Duodenal mucosa (tissue), 2 donors: ENCODE results near the gene PLB1.

Source experiments
- H3K27ac ChIP-seq: one replicate; pipeline ENCODE4 v1.7.0; 2013; ENCODE audit warnings: low read depth, low read length
- H3K27me3 ChIP-seq, 2 donors: one replicate each; pipeline ENCODE4 v1.7.0; 2013; ENCODE audit warnings: low read length in 2 of 2, control low read depth in 1 of 2; ENCODE audit not compliant: insufficient read depth in 2 of 2, control insufficient read depth in 1 of 2
- H3K36me3 ChIP-seq, 2 donors: one replicate each; pipeline ENCODE4 v1.7.0; 2013; ENCODE audit warnings: low read length in 2 of 2, control low read depth in 1 of 2; ENCODE audit not compliant: insufficient read depth in 2 of 2, control insufficient read depth in 1 of 2
- H3K4me1 ChIP-seq, 2 donors: one replicate each; pipeline ENCODE4 v1.7.0; 2013; ENCODE audit warnings: low read length in 2 of 2, control low read depth in 1 of 2; ENCODE audit not compliant: insufficient read depth in 2 of 2, control insufficient read depth in 1 of 2
- H3K4me3 ChIP-seq, 2 donors: one replicate each; pipeline ENCODE4 v1.7.0; 2013; ENCODE audit warnings: low read length in 2 of 2, low read depth in 1 of 2
- H3K9ac ChIP-seq, 2 donors: one replicate each; pipeline ENCODE4 v1.7.0; 2013; ENCODE audit warnings: low read length in 2 of 2, low read depth in 1 of 2
- H3K9me3 ChIP-seq, 2 donors: one replicate each; pipeline ENCODE4 v1.7.0; 2013; ENCODE audit warnings: low read length in 2 of 2, control low read depth in 1 of 2; ENCODE audit not compliant: control insufficient read depth in 1 of 2

Gene PLB1

GRCh38 chr2:28556303-28556702, 60.4 kb downstream of the PLB1 start:
- no peak overlapping the region for H3K27ac ChIP-seq
- no peaks in the 10 kb centered on the region for H3K9me3 ChIP-seq
- peaks cover 0 to 6% of the 10 kb centered on the region in 2 donors for H3K4me1 ChIP-seq
- H3K27me3 ChIP-seq = no peaks in the 10 kb centered on the region
- H3K9ac ChIP-seq = no peak overlapping the region
- no peaks in the 10 kb centered on the region for H3K36me3 ChIP-seq
- H3K4me3 ChIP-seq = no peak overlapping the region

DNA sequence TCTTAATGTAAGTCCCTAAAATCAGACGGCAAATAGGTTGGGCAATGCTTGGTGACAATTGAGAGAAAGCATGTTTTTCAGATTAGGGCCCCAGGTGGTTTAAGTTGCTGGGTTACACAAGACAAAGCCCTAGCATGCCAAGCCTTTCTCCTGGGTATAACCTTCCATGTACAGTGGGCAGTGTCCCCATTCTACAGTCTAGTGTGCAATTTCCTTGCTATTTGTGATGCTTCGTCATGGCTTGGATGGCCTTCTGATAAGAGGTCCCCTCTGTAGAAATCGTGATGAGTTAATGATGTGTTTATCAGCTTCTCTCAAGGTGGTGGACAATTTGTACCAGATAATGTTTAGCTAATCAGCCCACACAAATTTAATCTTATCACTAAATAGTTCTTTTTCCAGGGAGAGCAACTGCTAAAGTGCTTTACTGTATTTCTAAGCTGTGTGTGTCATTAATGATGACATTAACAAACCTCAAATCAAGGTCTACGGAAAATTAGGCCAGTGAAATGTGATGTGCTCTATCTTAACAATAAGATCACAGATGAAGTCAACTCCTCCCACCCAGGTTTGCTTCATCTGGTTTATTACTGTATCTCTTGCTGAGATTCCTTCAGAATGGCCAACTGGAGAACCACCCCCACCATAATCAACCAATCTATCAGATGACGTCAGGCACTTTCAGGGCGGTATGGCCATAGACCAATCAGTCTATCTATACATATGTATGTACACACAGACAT, 61.7 kb downstream of the PLB1 start:
- no peaks in the 10 kb centered on the region for H3K36me3 ChIP-seq
- H3K4me1 ChIP-seq = no peaks in the 10 kb centered on the region
- H3K27me3 ChIP-seq = no peaks in the 10 kb centered on the region
- no peak overlapping the region for H3K9ac ChIP-seq
- no peak overlapping the region for H3K27ac ChIP-seq
- no peaks in the 10 kb centered on the region for H3K9me3 ChIP-seq
- no peak overlapping the region for H3K4me3 ChIP-seq

DNA sequence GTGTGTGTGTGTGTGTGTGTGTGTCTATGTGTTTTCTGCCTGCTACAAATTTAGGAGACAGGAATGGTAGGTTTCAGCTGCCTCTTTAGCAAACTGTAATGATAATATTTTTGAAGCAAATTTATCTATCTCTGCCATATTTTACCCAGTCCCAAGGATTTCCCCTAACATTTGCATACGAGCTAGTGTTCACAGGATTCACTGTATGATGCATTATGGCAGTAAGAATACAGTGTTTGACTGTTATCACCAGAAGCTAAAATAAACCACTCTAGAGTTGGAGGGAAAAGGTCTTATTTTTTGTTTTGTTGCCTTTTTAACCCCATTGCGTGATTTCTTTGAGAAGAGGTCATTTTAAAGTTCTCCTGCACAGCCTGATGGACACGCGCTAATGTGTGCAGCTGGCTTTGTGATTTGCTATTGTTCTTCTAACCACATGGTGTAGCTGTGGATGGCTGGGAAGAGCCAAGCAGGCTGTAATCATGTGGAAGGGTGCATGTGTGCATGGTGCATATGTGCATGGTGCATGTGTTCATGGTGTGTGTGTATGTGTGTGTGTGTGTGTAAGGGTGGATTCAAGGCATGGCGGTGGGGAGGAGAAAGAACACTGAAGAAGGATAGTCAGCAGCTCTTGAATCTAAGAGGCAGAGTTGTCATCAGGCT, 62.4 kb downstream of the PLB1 start:
- H3K9ac ChIP-seq = no peak overlapping the region
- no peak overlapping the region for H3K27ac ChIP-seq
- H3K36me3 ChIP-seq = no peaks in the 10 kb centered on the region
- no peaks in the 10 kb centered on the region for H3K4me1 ChIP-seq
- H3K9me3 ChIP-seq = no peaks in the 10 kb centered on the region
- H3K27me3 ChIP-seq = no peaks in the 10 kb centered on the region
- no peak overlapping the region for H3K4me3 ChIP-seq

DNA sequence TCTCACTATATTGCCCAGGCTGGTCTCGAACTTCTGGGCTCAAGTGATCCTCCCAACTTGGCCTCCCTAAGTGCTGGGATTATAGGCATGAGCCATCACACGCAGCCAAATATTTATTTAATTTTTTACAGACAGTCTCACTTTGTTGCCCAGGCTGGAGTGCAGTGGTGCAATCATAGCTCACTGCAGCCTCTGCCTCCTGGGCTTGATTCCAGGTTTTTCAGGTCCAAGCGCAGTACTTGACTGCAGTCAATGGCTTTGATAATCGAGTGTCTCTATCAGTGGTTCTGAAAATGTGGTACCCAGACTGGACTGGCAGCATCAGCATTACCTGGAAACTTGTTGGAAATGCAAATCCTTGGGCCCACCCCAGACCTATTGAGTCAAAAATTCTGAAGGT, 63.1 kb downstream of the PLB1 start:
- Histone ChIP-seq H3K9me3 (no peaks in the 10 kb centered on the region), H3K27ac (no peak overlapping the region), H3K27me3 (no peaks in the 10 kb centered on the region), H3K36me3 (no peaks in the 10 kb centered on the region), H3K4me1 (no peaks in the 10 kb centered on the region), H3K4me3 (no peak overlapping the region), H3K9ac (no peak overlapping the region)

- Histone ChIP-seq H3K4me1 (peaks cover 5 to 6% of the 10 kb centered on the region in 2 donors), H3K27ac (no peak overlapping the region), H3K4me3 (no peak overlapping the region), H3K9me3 (no peaks in the 10 kb centered on the region), H3K36me3 (no peaks in the 10 kb centered on the region), H3K9ac (no peak overlapping the region), H3K27me3 (no peaks in the 10 kb centered on the region)
Observed at GRCh38 chr2:28563869-28564268, 68.0 kb downstream of the PLB1 start.

DNA sequence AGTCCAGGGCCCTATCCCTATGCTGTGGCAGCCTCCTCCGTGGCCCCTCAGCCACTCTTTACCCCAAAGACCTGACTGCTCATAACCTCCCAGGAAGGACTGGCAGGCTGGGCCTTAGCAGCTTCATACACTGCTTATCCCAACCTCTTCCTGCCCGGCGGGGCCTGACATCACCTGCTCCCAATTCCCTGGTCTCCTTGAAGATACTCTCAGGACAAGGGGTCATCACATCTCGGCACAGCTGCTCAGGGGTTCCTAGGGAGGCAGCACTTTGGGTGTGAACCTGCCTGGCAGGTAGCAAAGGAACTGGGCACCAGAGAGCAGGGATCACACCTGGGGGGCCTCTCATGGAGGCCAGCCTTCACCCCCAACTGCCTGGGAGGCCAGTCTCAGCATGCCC, 68.5 kb downstream of the PLB1 start:
- Histone ChIP-seq H3K9me3 (no peaks in the 10 kb centered on the region), H3K36me3 (no peaks in the 10 kb centered on the region), H3K4me1 (peaks cover 5 to 6% of the 10 kb centered on the region in 2 donors)

DNA sequence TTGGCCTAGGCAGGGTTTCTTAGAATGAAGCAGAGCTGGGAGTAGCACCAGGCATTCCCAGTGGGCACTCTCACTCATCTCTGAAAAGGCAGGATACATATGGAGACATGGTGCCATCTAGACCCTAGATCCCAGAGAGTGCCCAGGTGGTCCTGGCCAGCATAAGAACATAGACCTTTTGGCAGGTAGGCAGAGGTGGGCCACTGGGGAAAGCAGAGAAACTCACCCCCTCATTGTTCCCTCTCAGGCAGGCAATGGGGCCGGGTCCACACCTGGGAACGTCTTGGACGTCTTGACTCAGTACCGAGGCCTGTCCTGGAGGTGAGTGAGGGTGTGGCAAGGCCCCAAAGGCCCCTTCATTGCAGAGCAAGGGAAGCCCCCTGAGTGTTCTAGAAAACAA, 69.2 kb downstream of the PLB1 start:
- Histone ChIP-seq H3K36me3 (no peaks in the 10 kb centered on the region), H3K27me3 (no peaks in the 10 kb centered on the region), H3K27ac (no peak overlapping the region), H3K9ac (no peak overlapping the region), H3K4me3 (no peak overlapping the region), H3K9me3 (no peaks in the 10 kb centered on the region), H3K4me1 (peaks cover 5 to 6% of the 10 kb centered on the region in 2 donors)

More for the DNA sequence above, 68.5 kb downstream of the PLB1 start:
- Histone ChIP-seq H3K4me3 (no peak overlapping the region), H3K9ac (no peak overlapping the region), H3K27ac (no peak overlapping the region), H3K27me3 (no peaks in the 10 kb centered on the region)

DNA sequence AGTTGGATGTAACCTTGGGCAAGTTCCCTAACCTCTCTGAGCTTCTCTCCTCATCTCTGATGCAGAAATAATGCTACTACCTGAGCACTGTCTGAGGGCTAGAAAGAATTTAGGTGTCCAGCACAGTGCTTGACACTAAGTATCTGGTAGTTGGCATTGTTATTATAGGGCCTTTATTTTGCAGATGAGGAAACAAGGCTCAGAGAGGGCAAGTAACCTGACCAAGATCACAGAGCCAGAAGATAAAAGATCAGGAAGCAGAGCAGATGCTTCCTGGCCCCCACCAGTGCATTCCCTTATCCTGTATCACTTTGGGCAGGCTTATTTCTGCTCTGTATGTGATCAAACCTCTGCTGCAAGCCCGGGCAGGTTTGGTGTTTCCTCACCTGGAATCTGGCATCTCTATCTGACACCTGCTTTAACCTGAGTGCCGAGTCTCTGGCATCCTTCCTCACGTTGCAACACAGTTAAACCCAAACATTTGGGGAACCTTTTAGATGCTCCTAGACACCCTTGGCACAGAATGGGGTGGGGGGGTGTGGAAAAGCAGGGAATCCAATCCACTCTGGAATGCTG, 69.9 kb downstream of the PLB1 start:
- no peaks in the 10 kb centered on the region for H3K27me3 ChIP-seq
- no peaks in the 10 kb centered on the region for H3K9me3 ChIP-seq
- peak overlapping the region in 1 of 2 donors; percentile 71 for H3K4me3 ChIP-seq
- H3K27ac ChIP-seq = no peak overlapping the region
- H3K36me3 ChIP-seq = no peaks in the 10 kb centered on the region
- peaks cover 5 to 6% of the 10 kb centered on the region in 2 donors for H3K4me1 ChIP-seq
- no peak overlapping the region for H3K9ac ChIP-seq

DNA sequence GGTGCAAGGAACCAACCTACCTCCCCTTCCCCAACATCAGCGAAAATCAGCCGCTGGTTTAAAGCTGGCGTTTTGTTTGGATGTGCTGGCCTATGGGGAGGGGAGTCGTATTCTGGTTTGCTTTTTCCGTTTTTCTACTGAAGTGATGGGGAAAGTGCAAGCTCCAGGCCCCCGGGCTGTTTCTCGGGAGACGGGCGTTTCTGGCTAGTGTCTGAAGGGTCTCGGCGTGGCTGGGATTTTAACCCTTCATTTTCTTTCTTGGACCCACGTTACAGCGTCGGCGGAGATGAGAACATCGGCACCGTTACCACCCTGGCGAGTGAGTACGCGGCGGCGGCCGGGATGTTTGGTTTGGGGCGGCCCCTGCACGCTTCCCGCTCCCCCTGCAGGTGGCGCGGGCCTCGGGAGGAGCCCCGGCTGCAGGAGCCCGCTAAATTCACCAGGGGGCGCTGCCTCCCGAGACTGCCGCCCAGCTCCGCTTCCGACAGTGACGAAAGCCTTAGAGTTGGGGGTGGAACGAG, 70.7 kb downstream of the PLB1 start:
- peak overlapping the region; percentile 53 to 74 for H3K9ac ChIP-seq
- H3K36me3 ChIP-seq = no peaks in the 10 kb centered on the region
- no peaks in the 10 kb centered on the region for H3K9me3 ChIP-seq
- no peak overlapping the region for H3K27ac ChIP-seq
- H3K4me3 ChIP-seq = peak overlapping the region; percentile 78 to 79
- no peaks in the 10 kb centered on the region for H3K27me3 ChIP-seq
- peaks cover 5 to 6% of the 10 kb centered on the region in 2 donors for H3K4me1 ChIP-seq

DNA sequence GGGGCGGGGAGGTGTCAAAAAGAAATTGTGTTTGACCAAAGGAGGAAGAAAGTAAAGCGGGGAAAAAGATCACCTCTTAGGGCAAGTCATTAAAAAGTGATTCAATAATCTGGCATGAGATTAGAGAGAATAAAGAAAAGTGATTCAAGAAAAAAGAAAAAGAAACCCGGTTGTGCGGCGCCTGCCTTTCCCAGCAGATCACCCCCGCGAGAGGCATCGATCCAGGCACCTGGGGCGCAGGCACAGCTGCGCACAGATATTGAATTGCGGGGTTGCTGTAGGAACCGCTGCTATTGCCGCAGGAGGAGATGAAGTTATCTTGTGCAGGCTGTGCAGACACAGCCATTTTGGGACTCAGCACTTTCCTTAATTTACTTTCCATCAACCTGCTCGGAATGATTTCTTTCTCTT, 71.2 kb downstream of the PLB1 start:
- H3K27ac ChIP-seq = no peak overlapping the region
- peak overlapping the region; percentile 53 to 69 for H3K9ac ChIP-seq
- no peaks in the 10 kb centered on the region for H3K36me3 ChIP-seq
- peak overlapping the region; percentile 78 to 79 for H3K4me3 ChIP-seq
- no peaks in the 10 kb centered on the region for H3K9me3 ChIP-seq
- H3K4me1 ChIP-seq = peaks cover 5 to 6% of the 10 kb centered on the region in 2 donors
- no peaks in the 10 kb centered on the region for H3K27me3 ChIP-seq
